GM19372 (cell line): Measurements from ENCODE around the gene IGSF9.

Source experiments
- ATAC-seq: cut with Tn5 transposase; IDR thresholded peaks from one replicate; pipeline ENCODE4 v1.9.1; 2021; ENCODE audit warnings: mild to moderate bottlenecking, low read depth, moderate library complexity; ENCODE audit not compliant: unreplicated experiment

Gene IGSF9

GRCh38 chr1:159977364-159978106 lies 32.1 kb upstream of the IGSF9 start:
- no peak for ATAC-seq

- ATAC-seq, result no peak
These were observed 29.0 kb upstream of the IGSF9 start for GRCh38 chr1:159974350-159974965.

- ATAC-seq, result no peak
These were observed 28.0 kb upstream of the IGSF9 start for GRCh38 chr1:159973350-159973940.

GRCh38 chr1:159972443-159973205 lies 27.2 kb upstream of the IGSF9 start:
- ATAC-seq, result no peak

- no peak for ATAC-seq
These were observed 25.5 kb upstream of the IGSF9 start for GRCh38 chr1:159970932-159971342.

GRCh38 chr1:159968901-159969300 lies 23.5 kb upstream of the IGSF9 start:
- no peak for ATAC-seq

GRCh38 chr1:159965263-159965662 lies 19.9 kb upstream of the IGSF9 start:
- ATAC-seq, result no peak

- no peak for ATAC-seq
These were observed 18.7 kb upstream of the IGSF9 start for GRCh38 chr1:159964144-159964543.

- no peak for ATAC-seq
These were observed 16.8 kb upstream of the IGSF9 start for GRCh38 chr1:159962176-159962575.

GRCh38 chr1:159961636-159962035 lies 16.2 kb upstream of the IGSF9 start:
- no peak for ATAC-seq

GRCh38 chr1:159960721-159961381 lies 15.4 kb upstream of the IGSF9 start:
- ATAC-seq, result no peak

GRCh38 chr1:159959451-159959850 lies 14.0 kb upstream of the IGSF9 start:
- no peak for ATAC-seq

- ATAC-seq, result no peak
These were observed 13.4 kb upstream of the IGSF9 start for GRCh38 chr1:159958719-159959380.

- ATAC-seq, result no peak
These were observed 12.4 kb upstream of the IGSF9 start for GRCh38 chr1:159957824-159958268.

GRCh38 chr1:159955456-159955855 lies 10.0 kb upstream of the IGSF9 start:
- ATAC-seq, result no peak

GRCh38 chr1:159953536-159954515 lies 8.4 kb upstream of the IGSF9 start, which contains the start of gene SLAMF9:
TSS of gene SLAMF9 (minus strand) at chr1:159954237. CDS start at chr1:159954137, 100 bp downstream.
- no peak for ATAC-seq

GRCh38 chr1:159952932-159953331 lies 7.5 kb upstream of the IGSF9 start:
- no peak for ATAC-seq

- no peak for ATAC-seq
These were observed 6.1 kb upstream of the IGSF9 start for GRCh38 chr1:159951551-159951950.

GRCh38 chr1:159951016-159951415 lies 5.6 kb upstream of the IGSF9 start:
- no peak for ATAC-seq
